ENCODE measurements around the gene MUC6.

GRCh38 chr11:1082728-1083620 lies 46.5 kb upstream of the MUC6 start:
- no peak for TF ChIP-seq CTCF (IDR thresholded peaks at IDR 0.05 in 8 of 11, conservative IDR thresholded peaks at IDR 0.05 in 3 of 11)
- TF ChIP-seq POLR2A (IDR thresholded peaks at IDR 0.05), result no peak
- TF ChIP-seq POLR2AphosphoS5 (IDR thresholded peaks at IDR 0.05), result no peak
